LHCN-M2 (cell line): ENCODE results near the gene GARS1. TPM values are rescaled to one million over a fixed set of nuclear protein-coding genes. Genes with fewer than 3 reads are reported as not detected.

Experiments
- DNase-seq: peaks from one replicate; pipeline ENCODE4 v3.0.0-alpha.2; 2012; ENCODE audit warnings: low read depth
- total RNA-seq: library from RNA; depleted of rRNA; stranded (reverse); fragments of >200 nt; gene quantifications from 2 replicates; pipeline ENCODE4 v1.2.3, GENCODE V29; 2014; rRNA removed

The GARS1 gene
- total RNA-seq, 1 experiment from 2014 or later = 137 TPM

GRCh38 chr7:30681815-30682211, 87.1 kb downstream of the GARS1 start:
- DNase-seq = no peak

GRCh38 chr7:30682212-30683083, 87.8 kb downstream of the GARS1 start, which contains the start of gene CRHR2:
Gene CRHR2 (minus strand): TSS chr7:30682456. CDS start chr7:30682280, 176 bp downstream.
- no peak for DNase-seq

GRCh38 chr7:30683306-30683705, 88.6 kb downstream of the GARS1 start:
- no peak for DNase-seq

Other genes with a start within 250 kb of the GARS1 start
- 14.3 and 17.5 TPM in 2 replicates for gene NOD1, start 116.1 kb upstream of the GARS1 start, total RNA-seq
- gene GGCT, start 90.0 kb upstream of the GARS1 start, total RNA-seq = 43.6 and 54.2 TPM in 2 replicates
- gene CRHR2, start 87.6 kb downstream of the GARS1 start, total RNA-seq = not detected in 2 replicates
- gene INMT, start 157.3 kb downstream of the GARS1 start, total RNA-seq = 1.4 and 1.7 TPM in 2 replicates
- gene MINDY4, start 176.5 kb downstream of the GARS1 start, total RNA-seq = 3.7 and 5.1 TPM in 2 replicates